Glomerular visceral epithelial cell (primary cell): Measurements from ENCODE around the gene ENTPD1.
A peak's percentile ranks its signal among the peaks of the same experiment; 100 is the strongest.
"Not testable (repeated sequence)": the region's sequence is repeated elsewhere in the genome, so short reads cannot be mapped to it uniquely, and the experiment has no call there.

ENCODE experiments used
- DNase-seq: peaks from one replicate; pipeline ENCODE4 v3.0.0-alpha.2; 2016; ENCODE audit errors: extremely low spot score

The ENTPD1 gene

DNA sequence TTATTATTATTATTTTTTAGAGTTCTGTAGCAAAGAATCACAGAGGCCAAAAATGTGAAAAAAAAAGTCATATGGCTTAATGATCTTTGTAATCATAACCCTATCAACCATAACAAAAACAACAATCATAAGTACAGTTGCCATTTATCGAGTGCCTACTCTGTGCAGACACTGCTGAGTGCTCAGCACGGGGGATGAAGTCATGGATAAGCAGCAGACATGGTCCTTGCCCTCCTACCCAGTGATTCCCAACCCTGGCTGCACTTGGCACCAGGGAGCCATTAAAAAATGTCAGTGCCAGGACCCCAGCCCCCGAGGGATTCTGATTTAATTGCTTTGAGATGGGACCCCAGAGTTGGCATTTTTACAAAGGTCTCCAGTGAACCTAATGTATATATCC, 38.2 kb downstream of the ENTPD1 start:
- DNase-seq = no peak

DNA sequence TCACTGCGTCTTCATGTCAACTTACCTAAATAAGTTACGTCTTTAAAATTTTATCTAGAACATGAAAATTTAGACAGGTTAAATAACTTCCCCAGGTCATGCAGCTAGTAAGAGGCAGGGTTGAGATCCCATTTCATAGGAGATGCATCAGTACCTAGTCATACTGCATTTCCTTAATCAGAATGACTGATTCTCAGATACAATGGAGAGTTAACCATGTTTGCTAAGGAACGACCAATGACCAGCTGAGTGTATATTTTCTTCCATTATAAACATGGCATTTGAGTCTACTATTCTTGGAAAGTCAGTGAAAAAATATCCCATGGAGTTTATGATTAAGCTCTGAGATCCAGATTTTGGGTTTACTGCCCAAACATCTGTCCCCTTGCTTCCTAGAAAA, 39.6 kb downstream of the ENTPD1 start:
- DNase-seq = no peak

DNA sequence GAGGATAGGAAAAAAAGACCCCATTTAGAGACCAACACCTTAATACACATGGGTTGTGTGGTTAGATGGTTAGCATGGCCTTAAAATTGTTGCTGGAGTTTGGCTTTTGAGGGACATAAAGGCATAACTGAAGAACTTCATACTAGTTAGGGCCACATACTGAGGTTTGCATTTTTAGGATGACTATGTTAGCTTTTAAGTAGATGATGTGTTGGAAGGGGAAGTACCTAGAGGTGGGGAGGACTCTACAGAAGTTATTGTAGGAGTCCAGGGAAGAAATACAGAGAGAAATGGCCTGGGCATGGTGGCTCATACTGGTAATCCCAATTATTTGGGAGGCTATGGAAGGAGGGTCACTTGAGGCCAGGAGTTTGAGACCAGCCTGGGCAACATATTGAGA, 40.5 kb downstream of the ENTPD1 start:
- no peak for DNase-seq

DNA sequence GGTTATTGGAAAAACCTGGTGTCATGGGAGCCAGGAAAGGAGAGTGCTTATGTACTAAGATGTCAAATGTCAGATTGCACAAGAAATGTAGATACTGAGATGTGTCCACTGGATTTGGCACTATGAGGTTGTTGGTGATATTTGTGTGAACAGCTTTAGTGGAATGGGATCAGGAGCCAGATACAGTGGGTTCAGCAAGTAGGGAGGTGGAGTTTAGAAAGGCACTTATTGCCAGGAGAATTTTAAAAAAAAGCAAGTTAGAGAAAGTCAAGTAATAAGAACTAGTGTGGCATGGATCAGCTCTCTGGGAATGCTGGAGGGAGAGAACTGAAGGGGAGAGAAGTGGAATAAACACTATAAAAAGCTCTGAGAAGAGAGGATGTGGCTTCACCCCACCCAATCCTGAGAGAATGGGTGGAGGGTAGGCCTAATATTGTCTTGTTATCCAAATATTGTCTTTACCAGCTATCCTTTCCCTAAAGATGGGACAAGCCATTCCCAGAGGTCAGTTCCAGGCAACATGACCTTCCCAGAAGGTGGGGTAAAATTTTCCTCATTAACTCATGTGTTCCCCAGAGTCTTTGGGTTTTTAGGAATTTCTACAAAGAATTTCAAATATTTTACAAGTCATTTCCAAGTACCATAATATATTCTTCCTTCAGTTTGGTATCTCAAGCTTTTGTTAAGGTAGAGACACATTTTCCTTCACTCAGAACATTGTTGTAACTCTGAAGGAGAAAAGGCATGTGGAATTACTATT, 42.3 kb downstream of the ENTPD1 start:
- no peak for DNase-seq

DNA sequence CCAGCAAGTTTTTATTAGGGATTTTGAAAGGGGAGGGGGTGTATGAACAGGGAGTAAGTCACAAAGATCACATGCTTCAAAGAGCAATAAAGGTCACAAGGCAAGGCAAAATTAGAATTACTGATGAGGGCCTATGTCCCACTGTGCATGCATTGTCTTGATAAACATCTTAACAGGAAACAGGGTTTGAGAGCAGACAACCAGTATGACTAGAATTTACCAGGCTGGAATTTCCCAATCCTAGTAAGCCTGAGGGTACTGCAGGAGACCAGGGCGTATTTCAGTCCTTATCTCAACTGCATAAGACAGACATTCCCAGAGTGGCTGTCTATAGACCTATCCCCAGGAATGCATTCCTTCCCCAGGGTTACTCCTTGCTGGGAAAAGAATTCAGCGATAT, 44.3 kb downstream of the ENTPD1 start:
- DNase-seq = not testable (repeated sequence)

DNA sequence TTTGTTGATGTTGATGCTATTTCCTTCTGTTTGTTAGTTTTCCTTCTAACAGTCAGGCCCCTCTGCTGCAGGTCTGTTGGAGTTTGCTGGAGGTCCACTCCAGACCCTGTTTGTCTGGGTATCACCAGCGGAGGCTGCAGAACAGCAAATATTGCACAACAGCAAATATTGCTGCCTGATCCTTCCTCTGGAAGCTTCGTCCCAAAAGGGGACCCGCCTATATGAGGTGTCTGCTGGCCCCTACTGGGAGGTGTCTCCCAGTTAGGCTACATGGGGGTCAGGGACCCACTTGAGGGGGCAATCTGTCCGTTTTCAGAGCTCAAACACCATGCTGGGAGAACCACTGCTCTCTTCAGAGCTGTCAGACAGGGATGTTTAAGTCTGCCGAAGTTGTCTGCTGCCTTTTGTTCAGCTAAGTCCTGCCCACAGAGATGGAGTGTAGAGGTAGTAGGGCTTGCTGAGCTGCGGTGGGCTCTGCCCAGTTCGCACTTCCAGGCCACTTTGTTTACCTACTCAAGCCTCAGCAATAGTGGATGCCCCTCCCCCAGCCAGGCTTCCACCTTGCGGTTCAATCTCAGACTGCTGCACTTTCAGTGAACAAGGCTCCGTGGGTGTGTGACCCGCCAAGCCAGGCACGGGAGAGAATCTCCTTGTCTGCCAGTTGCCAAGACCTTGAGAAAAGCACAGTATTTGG, 50.9 kb downstream of the ENTPD1 start:
- DNase-seq = not testable (repeated sequence)

DNA sequence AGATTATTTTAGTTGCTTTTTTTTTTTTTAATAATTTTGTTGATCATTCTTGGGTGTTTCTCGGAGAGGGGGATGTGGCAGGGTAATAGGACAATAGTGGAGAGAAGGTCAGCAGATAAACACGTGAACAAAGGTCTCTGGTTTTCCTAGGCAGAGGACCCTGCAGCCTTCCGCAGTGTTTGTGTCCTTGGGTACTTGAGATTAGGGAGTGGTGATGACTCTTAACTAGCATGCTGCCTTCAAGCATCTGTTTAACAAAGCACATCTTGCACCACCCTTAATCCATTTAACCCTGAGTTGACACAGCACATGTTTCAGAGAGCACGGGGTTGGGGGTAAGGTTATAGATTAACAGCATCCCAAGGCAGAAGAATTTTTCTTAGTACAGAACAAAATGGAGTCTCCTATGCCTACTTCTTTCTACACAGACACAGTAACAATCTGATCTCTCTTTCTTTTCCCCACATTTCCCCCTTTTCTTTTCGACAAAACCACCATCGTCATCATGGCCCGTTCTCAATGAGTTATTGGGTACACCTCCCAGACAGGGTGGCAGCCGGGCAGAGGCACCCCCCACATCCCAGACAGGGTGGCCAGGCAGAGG, 52.8 kb downstream of the ENTPD1 start:
- not testable (repeated sequence) for DNase-seq

DNA sequence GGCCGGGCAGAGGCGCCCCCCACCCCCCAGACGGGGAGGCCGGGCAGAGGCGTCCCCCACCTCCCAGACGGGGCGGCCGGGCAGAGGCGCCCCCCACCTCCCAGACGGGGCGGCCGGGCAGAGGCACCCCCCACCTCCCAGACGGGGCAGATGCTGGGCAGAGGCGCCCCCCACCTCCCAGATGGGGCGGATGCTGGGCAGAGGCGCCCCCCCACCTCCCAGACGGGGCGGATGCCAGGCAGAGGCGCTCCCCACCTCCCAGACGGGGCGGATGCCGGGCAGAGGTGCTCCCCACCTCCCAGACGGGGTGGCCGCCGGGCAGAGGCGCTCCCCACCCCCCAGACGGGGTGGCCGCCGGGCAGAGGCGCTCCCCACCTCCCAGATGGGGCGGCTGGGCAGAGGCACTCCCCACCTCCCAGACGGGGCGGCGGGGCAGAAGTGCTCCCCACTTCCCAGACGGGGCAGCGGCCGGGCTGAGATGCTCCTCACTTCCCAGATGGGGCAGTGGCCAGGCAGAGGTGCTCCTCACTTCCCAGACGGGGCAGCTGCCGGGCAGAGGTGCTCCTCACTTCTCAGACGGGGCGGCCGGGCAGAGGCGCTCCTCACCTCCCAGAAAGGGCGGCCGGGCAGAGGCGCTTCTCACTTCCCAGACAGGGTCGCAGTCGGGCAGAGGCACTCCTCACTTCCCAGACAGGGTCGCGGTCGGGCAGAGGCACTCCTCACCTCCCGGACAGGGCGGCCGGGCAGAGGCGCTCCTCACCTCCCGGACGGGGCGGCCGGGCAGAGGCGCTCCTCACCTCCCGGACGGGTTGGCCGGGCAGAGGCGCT, 53.6 kb downstream of the ENTPD1 start:
- DNase-seq = no peak

DNA sequence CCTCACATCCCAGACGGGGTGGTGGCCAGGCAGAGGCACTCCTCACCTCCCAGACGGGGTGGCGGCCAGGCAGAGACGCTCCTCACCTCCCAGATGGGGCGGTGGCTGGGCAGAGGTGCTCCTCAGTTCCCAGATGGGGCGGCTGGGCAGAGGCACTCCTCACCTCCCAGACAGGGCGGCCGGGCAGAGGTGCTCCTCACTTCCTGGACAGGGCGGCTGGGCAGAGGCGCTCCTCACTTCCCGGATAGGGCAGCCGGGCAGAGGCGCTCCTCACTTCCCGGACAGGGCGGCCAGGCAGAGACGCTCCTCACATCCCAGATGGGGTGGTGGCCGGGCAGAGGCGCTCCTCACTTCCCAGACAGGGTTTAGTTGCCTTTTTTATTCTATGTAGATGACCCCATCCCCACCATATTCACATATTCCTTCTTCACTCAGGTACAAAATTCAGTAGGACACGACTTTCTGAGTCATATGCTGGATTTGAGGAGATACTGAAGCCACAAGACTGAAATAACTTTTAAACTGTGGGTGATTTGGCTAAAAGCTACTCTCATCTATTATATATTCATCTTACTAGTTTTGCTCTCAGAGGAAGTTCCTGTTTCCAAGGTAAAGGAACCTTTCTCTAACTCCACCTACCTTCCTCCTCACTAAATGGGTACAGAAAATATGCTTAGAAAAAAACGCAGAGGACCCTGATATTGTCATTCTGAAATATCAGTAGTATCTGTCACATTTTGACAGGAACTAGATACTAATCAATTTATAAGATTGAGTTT, 54.4 kb downstream of the ENTPD1 start:
- no peak for DNase-seq

DNA sequence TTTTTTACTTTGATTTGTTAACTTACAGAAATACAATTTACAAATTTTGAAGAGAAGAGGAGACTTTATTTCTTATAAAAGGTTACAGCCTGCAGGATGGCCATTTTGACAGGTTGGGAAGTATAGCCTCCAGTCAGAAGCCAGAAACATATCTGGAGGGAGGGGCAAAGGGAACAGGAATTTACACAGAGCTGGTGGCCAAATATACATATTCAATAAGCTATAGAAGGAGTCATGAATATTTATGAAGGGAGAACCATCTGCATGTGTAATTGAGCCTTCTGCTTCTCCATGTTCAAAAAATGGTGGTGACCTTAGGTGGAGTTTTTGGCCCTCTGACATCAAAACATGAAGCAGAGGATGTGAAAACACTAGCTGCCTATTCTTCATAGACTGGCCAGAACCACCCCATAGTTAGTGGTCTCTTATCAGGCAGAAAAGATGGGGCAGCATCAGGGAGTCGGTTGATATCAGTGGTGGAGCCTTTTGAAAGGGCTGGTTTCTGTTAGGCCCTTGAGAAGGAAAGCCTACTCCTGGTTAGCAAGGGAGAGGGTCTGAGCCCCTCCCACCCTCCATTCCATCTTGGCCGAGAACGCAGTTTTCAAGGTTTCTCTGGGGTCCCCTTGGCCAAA, 57.2 kb downstream of the ENTPD1 start:
- DNase-seq = no peak

DNA sequence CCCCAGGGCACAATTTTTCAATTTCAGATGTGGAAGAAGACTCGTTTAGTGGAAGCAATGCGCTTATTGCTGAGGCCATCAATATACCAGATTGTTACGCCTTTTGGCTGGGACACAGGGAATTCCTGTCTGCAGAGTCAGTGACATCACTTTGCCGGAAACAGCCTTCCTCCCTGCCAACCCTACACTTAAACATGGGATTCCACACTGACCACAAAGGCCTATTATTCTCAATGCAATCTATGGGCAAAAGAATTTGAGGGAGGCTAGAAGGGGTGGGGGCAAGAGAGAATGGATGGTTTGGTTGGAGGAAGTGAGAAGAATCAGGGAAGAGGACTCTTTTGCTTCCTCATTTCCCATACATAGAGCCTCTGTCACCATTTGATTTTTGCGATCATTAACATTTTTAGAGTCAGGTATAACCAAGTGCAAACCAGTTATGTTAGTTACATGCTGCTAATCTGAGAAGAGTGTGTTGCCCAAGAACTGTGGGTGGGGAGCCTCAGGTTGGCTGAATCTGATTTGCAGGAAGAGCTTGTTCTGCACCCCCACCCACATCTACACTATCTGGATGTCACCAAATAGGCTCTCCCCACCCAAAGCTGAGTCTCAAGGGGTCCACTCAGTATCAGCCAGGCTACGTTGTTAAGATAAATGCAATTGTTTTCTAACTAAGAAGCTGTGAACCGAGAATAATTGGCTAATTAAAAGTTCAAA, 58.2 kb downstream of the ENTPD1 start:
- DNase-seq = peak; percentile 53

DNA sequence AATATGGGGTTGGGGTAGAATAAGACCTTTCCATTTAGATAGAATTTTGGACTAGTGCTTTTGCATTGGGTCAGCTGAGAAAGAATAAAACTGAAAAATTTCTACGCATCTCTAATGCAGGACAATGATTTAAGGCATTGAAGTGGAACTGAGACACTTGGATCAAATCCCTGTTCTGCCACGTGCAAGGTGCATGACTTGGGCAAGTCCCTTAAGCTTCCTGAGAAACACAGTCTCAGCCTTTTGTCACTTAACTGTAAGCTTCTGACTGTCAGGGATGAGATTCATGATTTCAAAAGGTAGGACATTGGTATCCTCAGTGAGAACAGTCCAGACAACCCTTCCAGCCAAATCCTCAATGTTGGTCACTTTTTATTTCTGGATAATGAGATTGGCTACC, 59.2 kb downstream of the ENTPD1 start:
- no peak for DNase-seq

DNA sequence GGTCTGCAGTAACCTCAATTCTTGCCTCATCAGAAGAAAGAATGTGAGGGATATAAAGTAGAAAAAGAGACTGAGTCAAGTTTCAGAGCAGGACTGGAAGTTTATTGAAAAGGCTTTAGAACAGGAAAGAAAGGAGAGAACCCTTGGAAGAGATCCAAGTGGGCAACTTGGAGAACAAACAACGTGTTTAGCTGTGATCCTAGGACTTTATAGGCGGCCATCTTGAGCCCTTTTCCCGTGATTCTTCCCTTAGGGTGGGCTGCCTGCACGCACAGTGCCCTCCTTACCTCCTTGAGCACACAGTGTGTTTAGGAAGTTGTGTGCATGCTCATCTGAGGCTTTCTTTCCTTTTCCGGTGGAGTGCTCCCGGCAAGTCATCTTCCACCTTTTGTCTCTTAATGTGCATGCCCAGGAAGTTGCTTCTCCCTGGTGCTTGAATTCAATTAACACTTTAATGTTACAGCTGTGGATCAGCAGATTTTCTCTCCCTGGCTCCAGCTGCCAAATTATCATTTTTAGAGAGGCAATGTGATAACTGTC, 59.8 kb downstream of the ENTPD1 start:
- DNase-seq = no peak

DNA sequence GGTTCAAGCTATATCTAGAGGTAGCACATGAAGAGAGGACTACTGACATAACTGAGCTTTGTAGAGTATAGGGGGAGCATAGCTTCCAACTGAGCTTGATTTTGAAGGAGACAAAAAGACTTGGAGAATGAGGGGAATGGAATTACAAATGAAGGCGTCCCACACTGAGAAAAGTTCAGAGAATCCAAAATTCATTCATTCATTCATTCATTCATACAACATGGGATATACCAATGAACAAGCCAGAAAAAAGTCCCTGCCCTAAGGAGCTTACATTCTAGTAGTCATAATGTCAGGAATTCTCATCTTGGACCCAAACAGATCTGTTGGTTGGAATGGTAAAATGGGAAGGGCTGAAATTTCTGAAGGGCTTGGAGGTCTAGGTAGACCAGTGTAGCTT, 62.0 kb downstream of the ENTPD1 start:
- DNase-seq = no peak

DNA sequence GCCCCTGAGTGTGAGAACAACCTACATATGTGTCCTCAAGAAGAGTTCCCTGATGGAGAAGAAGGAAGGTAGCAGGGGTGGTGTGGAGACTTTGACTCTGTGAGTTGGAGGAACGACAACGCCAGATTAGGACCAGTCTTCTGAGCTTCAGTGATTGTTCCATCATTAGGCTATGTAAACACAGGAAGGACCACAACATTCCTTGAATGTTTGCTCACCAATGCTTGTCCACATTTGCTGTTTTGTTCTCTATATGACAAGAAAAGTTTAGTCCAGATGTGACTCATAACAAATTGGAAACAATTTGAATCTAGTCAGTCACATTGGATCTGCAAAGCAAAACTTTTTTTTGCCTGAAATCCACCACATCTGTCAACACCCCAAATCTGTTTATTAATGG, 62.7 kb downstream of the ENTPD1 start:
- peak; percentile 53 for DNase-seq

DNA sequence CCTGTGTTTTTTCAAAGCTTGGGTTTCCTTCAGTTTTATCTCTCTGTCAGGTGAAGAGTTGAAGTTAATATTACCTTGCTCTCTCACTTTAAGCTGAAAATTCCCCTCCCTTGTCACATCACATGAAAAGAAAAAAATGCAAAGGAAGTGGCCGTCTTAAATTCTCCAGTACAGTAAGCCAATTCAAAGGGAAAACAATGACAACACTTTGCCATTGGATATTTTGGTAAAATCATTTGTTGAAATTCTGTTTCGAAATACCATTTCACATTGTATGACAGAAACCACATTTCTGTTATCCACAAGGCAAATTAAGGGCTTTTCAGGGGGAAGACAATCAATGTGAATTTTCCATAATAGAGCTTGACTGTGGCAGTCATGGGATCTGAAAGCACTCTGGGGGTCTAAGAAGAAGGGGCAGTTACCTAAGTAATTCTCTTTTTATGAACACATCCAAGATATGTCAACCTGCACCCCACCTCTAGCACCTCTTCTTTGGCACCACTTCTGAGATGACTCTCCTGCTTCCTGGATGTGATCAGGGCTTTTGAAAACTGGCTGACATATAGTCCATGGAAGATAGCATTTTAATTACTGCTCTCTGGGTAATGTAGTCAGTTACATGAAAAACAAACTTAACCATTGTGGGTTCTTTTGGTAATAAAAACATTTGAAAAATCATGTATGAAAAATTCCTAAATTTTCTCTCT, 63.8 kb downstream of the ENTPD1 start:
- DNase-seq = no peak

DNA sequence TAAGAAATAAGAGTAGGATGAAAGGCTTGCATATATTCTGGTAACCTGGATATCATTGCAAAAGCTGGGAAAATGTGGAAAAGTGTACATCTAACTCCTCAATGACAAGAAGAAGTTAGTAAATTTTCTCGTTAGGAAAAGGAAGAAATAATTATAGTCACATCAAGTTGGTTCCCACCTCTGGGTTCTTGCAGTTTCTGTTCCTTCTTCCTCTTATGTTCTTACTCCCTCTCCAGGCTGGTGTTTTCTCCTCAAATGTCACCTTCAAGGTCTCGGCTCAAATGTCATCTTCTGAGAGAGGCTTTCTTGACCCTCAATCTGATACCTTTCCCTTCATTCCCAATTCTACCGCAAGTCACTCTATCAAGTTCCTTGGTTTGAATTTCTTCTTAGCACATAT, 64.4 kb downstream of the ENTPD1 start:
- DNase-seq = no peak

DNA sequence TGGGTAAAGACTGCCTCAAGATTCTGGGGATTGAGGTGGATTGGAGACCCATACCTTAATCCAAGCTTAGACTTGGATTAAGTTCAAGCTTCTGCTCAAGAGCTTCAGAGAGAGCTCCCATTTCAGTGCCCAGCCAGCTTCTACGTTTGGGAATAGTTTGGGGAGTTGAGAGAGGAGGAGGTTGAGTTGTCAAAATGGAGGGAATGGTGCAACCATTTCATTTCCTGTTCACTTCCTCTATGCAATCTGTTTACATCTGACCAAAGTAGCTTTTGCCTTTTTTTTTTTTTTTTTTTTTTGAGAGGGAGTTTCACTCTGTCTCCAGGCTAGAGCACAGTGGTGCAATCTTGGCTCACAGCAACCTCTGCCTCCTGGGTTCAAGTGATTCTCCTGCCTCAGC, 65.8 kb downstream of the ENTPD1 start:
- DNase-seq = no peak

DNA sequence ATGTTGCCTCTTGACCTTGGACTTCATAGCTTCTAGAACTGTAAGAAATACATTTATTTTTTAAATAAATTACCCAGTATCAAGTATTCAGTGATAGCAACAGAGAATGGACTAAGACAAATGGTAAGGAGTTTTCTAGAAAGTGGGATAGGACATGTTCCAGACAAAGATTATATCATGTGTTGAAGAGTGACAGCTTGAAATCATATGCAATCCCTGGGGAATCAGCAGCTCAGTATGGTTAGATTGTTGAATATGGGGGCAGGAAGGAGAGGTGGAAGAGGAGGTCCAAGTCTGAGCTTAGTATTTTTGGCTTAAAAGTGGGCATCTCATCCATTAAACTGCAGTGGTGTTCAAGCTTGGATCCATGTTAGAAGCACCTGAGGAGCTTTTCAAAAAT, 74.1 kb downstream of the ENTPD1 start:
- no peak for DNase-seq
